GM18499 (cell line): ENCODE measurements around the gene VEGFD.
"Not testable (repeated sequence)": the region's sequence is repeated elsewhere in the genome, so short reads cannot be mapped to it uniquely, and the experiment has no call there.

Experiments used
- ATAC-seq: cut with Tn5 transposase; IDR thresholded peaks from one replicate; pipeline ENCODE4 v1.9.1; 2021; ENCODE audit warnings: moderate number of reproducible peaks; ENCODE audit not compliant: insufficient read depth, unreplicated experiment

VEGFD gene

GRCh38 chrX:15314472-15314871 lies 69.7 kb downstream of the VEGFD start:
- ATAC-seq = no peak

DNA sequence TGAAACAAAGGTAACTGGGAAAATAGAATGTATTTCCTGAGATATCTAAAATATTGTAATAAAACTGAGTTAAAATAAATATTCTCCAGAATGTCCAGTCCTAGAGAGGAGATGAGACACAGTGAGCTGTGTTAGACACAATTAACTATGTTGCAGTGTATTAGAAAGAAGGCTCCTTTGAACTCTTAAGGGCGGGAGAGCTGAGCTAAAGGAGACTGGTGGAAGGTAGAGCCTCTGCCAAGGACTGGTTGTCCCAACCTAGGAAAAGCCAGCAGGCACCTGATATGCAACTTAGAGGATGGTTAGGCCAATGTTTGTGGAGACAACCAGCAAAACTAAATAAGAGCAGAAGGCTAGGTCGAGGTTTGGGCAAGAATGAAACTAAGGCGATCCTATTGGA lies 73.1 kb downstream of the VEGFD start:
- ATAC-seq = no peak

DNA sequence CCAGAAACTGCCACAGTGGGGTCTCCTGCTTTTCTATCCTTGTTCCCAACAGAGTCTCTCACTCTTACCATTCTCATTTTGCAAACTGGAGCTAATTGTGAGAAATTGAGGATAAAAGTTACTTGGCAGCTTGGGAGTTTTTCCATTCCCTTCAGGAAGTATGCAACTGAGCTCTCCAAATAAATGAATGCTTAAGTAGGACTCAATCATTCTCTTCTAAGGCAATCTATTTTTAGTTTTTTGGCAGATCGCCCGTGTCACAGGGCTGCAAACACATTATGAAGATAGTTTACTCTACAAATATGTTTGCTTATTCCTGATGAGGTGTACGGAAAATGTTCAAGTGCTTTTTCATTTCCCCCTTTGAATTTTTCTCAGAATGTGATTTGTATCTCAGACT lies 74.1 kb downstream of the VEGFD start:
- no peak for ATAC-seq

GRCh38 chrX:15305899-15306298 lies 78.3 kb downstream of the VEGFD start:
- not testable (repeated sequence) for ATAC-seq

GRCh38 chrX:15301924-15302323 lies 82.3 kb downstream of the VEGFD start:
- ATAC-seq = no peak

- ATAC-seq = no peak
Measured at GRCh38 chrX:15299941-15300851, 84.0 kb downstream of the VEGFD start.

GRCh38 chrX:15298780-15299179 lies 85.4 kb downstream of the VEGFD start:
- no peak for ATAC-seq

DNA sequence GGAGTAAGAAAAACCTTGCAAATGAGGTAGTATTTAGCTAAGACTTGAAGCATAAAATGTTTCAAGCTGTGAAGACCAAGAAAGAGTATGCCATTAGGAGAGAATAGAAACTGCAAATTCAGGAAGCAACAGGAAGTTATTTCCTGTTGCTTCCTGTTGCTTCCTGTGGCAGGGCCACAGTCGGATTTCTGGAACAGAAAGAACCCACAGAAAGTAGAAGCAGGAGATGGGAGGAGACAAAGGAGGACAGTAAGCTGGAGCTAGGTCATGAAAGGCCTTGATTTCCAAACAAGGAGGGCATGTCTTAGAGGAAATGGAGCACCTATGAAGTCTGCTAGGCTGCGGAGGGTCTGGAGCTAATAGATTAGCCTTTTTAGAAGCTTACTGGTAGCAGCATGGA lies 86.0 kb downstream of the VEGFD start:
- no peak for ATAC-seq
